GM21447 (cell line): ENCODE data around the gene EFCAB6.

Experiments
- ATAC-seq: cut with Tn5 transposase; IDR thresholded peaks from one replicate; pipeline ENCODE4 v1.9.1; 2021; ENCODE audit not compliant: unreplicated experiment

The EFCAB6 gene

DNA sequence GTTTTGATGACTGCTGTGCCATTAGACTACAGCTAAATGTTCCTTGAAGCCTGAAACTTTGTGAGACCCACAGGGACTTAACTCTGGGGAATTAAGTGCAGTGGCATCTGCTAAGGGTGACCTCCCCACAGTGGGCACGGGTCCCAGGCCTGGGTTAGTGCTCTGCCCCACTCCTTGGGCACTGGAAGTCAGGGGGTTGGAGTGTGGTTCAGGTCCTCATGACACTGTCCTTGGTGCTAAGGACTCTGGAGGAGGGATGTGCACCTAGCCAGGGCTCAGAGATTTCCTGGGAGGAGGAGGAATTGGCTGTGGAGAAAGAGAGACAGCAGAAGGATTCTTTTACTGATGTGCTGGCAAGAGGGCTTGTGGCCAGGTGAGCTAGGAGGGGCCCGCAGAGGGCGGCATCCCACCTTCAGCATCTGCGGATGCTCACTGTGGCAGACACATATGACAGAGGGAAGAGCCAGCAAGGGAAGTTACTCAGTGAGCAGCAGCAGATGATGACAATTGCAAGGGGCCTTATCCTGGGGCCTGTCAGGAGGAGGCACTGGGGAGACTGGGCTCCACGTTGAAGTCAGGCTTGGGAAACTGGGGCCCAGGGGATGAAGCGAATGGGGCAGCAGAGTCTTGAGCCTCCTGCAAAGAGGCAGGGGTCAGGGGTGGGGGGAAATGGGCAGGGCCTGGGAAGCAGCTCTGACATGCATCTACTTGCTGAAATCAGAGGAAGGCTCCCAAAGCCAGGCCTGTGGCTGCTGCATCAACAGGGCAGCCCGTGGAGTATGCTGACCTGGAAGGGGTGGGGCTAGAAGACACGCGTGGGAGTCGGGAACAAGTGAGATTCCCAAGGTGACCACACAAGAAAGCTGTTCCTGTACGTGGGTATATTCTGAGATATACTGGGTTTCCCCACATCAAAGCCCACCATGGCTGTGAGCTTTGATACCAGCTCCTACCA, 256.3 kb downstream of the EFCAB6 start:
- no peak for ATAC-seq

DNA sequence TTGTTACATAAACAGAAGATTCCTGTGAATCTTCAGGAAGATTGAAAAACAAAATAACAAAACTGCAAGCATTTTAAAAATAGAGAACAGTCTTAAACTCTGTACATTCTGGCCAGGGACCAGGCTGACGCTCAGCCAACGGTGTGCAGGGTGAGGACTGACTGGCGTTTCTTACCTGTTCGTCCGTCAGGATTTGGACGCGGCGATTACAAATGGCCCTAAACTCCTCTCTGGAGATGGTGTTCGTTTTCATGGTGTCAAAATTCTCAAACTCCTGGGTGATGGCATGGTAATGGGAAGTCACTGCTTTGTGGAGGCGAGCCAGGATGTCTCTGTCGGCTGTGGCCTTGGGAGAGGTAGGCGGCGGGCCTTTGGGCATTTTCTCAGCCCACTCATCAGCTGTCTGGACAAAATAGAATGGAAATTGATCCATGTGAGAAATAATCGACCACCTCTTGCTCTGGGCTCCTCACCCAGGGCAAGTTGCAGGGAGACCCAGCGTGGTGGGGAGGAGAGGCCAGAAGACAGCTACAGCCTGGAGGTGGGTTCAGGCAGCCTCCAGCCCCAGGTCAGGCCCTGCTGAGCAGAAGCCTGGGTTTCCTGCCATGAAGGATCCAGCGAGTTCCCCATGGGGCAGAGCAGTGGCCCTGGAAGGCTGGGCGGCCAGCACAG, 257.3 kb downstream of the EFCAB6 start:
- no peak for ATAC-seq

DNA sequence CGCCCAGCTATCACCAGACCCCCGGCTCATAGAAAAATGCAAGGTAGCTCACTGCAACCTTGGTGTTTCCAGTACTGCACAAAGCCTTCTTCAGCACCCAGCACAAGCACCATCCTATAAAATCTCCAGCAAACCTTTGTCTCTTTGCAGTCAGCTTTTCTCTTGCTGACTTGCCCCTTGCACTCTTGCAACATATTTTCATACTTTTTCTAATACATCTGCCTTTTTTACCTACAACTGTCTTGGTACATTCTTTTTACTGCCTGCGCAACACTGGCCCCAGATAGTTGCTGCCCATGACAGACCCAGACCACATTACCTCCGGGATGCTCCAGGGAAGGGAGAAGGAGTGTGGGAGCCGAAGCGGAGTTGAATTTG, 257.9 kb downstream of the EFCAB6 start:
- no peak for ATAC-seq

DNA sequence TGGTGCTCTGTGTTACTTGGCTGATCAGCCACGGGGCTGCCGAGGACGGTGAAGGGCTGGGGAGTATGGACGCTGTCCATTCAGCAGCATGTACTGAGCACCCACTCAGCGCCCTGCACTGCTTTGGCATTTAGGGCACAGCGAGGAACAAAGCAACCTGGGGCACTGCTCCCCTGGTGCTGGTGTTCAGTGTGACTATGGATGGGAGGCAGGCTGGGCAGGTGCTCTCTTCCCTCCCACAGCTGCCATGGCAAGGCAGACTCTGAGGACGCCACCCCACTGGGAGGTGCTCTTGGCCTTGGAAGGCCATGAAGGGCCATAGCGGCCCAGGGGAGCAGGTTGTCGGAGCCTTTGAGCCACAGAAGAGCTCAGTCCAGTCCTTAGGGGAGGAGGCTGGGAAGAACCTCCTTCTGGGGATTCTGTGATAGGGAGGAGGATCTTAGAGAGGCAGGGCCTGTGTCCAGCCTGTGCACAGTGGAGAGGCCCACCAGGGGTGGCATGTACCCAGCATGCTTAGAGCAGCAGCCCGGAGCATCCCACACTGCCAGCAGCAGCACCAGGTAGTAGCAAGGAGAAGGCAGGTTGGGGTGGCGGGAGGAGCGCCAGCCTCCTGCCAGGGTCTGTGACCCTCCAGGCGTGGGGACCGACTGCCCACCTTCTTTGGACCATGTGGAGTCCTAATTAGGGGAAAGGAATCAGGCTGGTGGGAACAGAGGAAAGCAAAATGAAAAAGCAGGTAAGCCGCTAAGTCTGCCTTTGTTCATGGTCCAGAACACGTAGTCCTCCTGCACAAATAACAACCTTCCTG, 258.4 kb downstream of the EFCAB6 start:
- no peak for ATAC-seq

DNA sequence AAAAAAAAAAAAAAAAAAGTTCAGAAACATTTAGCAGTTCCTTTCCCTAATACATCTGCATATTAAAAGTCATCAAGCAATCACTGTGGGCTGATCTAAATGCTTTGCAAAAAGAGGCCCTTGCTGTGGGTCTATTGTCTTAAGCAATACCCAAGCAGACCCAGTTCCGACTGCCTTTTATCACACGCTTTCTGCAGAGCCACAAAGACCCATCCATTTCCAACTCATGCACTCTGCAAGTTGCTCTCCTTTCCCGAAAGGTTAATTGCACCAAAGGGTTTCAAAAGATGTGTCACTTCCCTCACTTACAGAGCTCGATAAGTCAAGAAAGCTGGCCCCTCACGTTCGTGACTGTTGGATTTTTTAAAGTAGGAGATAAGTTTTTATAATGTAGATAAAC, 261.4 kb downstream of the EFCAB6 start:
- ATAC-seq, result no peak

DNA sequence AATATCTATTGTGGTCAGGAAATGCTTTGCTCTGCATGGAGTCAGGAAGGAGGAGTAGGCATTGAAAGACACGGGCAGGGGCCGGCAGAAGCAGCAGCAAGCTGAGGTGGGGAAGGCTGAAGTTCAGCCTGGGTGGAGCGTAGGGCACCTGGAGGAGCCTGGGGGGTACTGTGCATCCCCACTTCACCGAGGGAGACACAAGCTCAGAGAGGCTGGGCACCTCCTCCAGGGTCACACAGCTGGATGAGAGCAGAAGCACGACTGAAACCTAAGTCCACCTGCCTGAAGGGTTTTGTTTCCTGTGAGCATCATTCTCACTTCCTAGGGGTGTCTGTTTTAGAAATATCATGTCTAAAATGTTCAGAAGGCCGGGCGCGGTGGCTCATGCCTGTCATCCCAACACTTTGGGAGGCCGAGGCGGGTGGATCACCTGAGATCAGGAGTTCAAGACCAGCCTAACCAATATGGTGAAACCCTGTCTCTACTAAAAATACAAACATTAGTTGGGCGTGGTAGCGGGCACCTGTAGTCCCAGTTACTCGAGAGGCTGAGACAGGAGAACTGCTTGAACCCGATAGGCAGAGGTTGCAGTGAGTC, 262.0 kb downstream of the EFCAB6 start:
- no peak for ATAC-seq

DNA sequence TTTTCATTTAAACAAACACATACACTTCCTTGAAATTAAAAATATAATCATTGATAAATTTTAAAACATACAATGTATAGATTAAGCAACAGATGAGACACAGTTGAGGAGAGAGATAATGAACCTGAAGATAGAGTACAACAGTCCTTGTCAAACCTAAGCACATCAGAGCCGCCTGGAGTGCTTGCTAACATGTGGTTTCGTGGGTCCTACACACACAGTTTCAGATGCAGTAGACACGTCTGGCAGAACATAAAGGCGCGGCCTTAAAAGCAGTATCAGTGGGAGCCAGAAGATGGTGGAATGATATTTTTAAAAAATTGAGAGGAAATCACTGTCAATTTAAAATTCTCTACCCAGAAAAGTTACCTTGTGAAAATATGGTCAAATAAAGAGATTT, 265.9 kb downstream of the EFCAB6 start:
- no peak for ATAC-seq

DNA sequence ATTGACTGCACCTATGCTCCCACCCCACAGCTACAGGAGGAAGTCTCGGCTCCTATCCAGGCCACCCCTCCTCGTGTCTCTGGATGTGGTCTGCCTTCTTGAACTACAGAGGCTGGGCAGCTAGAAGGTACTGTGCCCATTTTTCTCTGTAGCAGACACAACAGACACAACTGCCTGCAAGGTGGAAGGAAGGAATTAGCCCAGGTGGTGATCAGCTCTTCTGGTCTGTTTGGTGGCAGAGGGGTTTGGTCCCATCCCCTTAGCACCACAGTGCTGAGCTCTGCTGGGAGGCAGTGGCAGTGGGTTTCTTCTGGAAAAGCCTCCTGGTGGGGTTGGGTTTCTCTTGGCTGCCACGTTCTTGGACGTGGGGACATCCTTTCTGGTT, 267.8 kb downstream of the EFCAB6 start:
- ATAC-seq, result no peak

DNA sequence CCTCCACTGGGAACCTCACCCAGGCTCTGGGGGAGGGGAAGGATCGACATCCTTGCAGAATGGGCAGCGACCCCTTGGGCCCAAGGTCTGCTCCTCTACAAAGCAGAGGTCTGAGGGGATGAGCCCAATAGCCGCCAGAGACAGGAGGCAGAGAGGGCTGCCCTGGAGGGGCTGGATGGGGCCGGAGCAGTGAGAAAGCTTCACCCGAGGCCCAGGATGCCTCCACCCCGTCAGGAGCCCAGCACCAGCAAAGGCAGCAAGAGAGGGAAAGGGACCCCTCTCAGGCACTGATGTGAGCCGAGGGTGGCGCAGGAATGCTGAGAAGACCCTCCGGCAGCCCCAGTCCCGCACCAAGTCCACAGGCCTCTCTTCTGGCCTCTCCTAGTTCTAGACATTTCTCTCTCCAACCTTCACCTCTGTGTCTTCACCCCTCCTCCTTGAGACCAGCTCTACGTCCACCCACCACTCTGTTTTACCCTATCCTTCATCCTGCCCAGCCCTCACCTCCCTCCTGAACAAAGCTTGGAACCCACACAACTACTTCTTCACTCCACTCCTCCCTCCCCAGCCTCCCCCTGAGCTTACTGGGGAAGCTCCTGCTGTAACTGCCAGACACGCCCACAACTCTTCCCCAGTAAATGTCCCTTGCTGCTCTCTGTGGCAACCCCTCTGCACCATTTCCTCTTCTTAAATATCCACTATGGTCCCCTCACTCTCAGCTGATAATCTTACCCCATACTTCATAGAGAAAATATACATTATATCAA, 268.4 kb downstream of the EFCAB6 start:
- ATAC-seq, result no peak

DNA sequence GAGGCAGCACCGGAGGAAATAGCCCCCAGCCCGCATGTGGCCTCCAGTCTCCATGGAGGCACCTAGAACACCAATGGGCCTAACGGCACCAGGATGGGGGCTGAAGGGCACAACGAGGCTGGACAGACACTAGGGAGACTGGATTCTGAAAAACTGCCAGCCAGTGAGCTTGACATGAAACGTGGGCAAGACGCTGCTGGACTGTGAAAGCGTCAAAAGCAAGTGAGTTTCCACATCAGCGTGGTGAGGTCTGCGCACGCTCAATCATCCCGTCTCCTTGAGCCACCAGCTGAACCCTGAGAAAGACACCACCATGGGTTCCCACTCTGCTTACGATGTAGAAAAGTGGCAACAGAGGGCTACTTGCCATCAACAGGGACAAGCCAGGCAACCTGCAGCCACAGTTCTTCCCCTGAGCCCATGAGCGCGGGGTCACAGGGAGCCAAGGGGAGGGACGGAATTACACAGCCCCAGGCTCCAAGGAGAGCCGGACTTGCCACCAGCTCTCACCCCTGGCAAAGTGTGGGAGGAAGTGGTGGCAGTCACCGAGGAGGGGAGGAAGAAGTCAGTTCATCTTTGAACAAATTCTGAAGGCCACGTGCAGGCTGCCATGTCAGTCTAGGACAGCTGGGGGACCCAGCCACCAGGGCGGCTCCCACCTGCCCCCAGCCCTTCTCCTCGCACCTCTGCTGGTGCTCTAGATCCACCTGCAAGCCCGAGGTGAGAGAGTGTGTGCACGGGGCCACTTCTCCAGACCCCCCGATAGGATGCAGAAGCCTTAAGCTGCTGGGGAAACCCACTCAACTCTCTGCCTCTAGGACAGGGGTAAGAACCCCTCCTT, 269.2 kb downstream of the EFCAB6 start:
- no peak for ATAC-seq

DNA sequence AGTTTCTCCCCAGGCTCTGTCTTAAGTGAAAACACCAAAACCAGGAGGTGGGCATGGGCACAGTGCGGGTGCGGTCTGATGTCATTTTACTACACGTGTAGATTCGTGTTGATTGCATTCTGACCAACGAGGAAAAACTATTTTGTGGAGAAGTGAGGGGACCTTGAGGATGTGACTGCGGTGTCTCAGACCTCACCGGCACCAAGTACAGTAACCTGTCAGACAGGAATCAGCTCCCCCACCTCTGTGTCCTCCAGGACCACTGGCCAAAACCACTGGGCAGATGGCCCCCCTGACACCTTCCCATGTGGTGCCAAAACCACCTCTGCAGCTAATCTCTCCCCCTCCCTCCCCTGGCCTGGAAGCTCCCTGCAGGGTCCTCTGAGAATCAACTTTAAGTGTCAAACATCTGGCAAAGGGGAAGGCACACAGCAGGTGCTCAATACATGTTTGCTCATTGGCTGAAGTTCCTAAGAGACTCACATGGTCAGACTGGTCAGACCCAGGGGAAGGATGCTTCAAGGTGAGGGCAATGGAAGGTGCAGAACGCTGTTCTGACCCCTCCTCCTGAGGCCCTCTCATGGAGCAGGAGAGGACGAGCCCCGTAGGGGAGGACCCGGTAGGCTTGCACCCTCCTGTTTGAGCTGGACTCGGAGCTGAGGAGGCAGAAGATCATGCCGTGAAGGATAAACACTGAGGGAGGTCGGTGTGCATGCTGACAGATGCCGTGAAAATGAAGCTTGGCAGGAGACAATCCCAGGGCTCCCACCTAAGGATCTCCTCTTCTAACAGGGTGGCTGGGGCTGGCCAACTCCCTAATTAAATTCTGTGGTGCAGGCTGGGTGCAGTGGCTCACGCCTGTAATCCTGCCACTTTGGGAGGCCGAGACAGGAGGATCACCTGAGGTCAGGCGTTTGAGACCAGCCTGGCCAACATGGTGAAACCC, 270.4 kb downstream of the EFCAB6 start:
- ATAC-seq, result no peak

DNA sequence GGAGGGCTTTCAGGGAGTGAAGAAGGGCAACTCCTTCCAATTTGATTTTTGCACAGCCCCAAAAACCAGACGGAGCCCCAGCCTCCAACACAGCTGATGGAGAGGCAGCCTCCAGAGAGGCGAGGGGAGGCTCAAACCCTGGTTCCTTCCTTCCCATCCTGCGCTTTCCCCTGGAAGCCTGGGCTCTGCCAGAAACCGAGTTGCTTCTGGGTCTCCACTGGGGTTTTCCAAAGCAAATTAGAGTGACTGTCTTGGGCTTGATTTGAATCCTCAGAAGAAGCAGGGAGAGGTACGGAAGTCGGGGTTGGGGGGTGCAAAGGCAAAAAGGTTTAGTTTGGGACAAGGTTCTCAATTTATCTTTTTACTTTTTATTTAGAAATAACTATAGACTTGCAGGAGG, 271.1 kb downstream of the EFCAB6 start:
- ATAC-seq, result no peak

DNA sequence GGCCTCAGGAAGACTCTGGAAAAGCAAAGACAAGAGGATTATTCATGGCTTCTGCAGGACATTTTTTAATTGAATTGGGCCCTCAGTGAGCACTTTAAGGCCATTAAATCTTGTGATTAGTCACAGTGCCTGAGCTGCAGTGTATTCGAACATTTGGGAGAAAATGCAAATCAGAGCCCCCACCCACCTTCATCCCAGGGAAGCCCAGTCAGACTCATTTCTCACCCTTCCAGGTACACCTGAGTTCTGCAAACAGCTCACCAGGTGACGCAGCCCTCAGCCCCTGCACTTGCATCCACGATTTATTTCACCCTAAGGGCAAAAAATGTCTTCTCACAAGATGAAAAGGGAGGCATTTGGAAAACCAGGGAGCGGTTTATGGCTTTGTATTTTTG, 271.6 kb downstream of the EFCAB6 start:
- no peak for ATAC-seq

DNA sequence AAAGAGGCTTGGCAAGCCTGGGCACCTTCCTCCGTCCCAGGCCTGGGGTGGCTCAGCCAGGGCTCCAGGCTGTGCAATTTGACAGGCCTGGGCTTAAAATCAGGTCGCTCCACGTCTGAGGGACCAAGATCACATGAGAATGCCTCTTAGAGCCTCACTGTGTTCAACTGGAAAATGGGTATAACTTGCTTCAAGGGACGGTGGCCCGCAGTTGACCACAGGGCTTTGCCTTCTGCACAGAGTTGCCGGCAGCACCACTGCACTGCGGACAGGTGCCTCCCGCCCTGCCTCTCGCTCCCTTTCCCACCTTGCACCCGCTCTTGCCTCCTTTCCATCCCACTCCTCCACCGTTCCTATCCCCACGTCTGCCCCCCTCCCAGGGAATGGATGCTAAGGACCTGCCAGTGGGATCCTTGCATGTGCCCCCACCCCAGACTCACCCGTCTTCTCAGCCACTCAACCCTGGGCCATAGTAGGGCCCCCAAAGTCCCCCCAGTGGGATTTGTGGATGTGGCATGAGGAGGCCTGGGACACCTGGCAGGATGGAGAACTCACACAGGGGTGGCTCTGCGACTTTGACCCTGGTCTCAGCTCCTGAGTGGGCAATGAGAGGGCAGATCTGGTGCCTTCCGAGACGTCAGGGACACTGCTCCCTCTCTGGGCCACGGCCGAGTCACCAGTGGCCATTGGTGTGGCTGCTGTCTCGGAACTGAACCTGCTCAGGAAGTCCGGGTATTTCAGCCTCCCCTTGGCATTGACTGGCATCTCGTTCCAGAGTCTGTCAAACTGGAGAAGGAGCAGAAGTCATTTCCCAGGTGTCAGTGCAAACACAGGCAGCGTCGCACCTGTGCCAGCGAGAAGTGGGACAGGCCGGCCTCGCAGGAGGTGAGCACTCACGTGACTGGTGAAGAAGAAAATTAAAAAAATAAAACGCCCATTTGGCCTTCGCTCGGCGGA, 272.3 kb downstream of the EFCAB6 start:
- ATAC-seq, result no peak

DNA sequence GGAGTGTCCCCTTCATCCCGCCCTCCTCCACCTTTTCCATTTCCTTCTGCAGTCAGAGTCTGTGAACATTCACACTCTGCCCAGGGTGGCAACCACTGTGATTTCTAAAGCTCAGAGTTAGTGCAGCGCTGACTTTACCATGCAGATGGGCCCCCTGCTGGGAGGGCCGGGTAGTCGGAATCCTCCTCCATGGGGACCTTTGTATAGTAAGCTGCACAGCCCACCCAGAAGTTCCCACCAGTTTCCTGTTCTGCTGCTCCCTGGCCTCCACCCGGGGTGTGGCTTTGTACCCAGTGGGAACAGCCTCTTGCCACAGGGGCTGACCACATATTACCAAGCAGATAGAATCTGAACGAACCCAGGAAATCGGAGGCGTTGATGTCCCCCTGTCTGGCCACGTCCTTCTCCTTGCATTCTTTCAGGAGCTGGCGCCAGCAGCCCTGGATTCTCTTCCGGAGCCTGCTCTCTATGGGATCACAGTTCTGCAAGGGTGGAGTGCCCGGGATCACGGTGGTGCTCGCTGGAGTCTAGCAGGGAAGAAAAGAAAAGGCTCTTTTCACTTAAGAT, 275.0 kb downstream of the EFCAB6 start:
- ATAC-seq, result no peak

DNA sequence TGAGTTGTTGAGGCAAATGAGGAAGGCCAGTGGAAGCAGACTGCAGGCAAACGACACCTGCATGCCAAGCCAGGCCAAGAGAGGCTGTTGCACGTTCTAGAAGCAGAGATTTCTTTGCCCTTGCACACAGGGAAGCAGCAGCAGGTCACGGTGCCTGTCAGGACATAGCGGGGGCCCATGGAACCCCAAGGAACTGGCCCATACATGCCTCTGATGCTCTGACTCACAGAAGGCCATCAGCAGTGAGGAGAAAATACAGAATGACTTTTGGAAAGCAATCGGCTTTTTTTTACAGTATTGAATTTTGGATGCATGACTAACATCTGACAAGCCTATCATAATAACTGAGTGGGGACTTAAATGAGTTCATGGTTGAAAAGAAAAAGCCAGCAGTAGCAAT, 276.4 kb downstream of the EFCAB6 start:
- ATAC-seq, result no peak

DNA sequence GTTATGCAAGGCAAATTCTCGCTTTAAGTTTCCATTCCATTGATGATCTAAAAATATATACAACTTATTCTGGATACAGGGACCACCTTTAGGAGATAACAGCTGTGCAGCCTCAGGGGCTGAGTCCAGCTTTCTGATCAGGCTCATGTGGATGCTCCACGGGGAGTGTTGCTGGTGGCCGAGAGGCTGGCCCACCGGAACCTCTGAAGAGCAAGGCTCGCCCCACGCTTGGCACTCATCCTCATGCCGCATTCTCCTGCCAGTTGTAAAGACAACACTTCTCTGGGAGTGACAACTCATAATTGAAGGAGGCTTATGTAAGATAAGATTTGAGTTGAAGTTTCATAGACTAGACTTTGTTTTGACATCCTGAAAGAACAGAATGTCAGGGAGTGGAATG, 276.8 kb downstream of the EFCAB6 start:
- no peak for ATAC-seq
